Activated CD8-positive, alpha-beta T cell treated with anti-CD3 and anti-CD28 coated beads, Interleukin-2, amount 10 ng/mL, durations not matched to agents 7 days and 5 days (primary cell): ENCODE measurements around the gene NEK2. TPM values are rescaled to one million over a fixed set of nuclear protein-coding genes. Genes with fewer than 3 reads are reported as not detected.
"Not testable (repeated sequence)": the region's sequence is repeated elsewhere in the genome, so short reads cannot be mapped to it uniquely, and the experiment has no call there.

ENCODE experiments used
- ATAC-seq: fragments of 150-1000 bp; cut with Tn5 transposase; one replicate; pipeline ENCODE4 v1.10.0; 2021; ENCODE audit warnings: moderate library complexity
- CTCF ChIA-PET: fragments of 350-600 bp; sonication (Branson Sonifier 250); formaldehyde crosslinking; loops from one replicate; lab custom pipeline; 2021; ENCODE audit warnings: antibody characterized with exemption; lab: Charles Lee
- POLR2A ChIA-PET: fragments of 350-600 bp; sonication (Branson Sonifier 250); formaldehyde crosslinking; loops from one replicate; lab custom pipeline; 2021; ENCODE audit warnings: antibody characterized with exemption; lab: Charles Lee
- DNase-seq: peaks from one replicate; pipeline ENCODE4 v3.0.0-alpha.2; 2020
- H3K27ac Mint-ChIP-seq: one replicate; pipeline ENCODE4 v1.8.0; 2021; ENCODE audit warnings: mild to moderate bottlenecking, mixed read lengths
- H3K27me3 Mint-ChIP-seq: one replicate; pipeline ENCODE4 v1.8.0; 2021; ENCODE audit warnings: low read depth, mixed read lengths
- H3K36me3 Mint-ChIP-seq: one replicate; pipeline ENCODE4 v1.8.0; 2021; ENCODE audit warnings: low read depth, mixed read lengths
- H3K4me1 Mint-ChIP-seq: one replicate; pipeline ENCODE4 v1.8.0; 2021; ENCODE audit warnings: low read depth, mixed read lengths
- H3K4me3 Mint-ChIP-seq: one replicate; pipeline ENCODE4 v1.8.0; 2021; ENCODE audit warnings: mild to moderate bottlenecking, mixed read lengths
- H3K9me3 Mint-ChIP-seq: one replicate; pipeline ENCODE4 v1.8.0; 2022; ENCODE audit warnings: mixed read lengths; ENCODE audit not compliant: insufficient read depth
- total RNA-seq, 2 experiments: library from RNA; stranded (reverse); gene quantifications; one replicate each; pipeline ENCODE4 v1.2.3, GENCODE V29; 2021

The NEK2 gene
- total RNA-seq, 2 experiments from 2014 or later = 52.6 to 54.1 TPM

DNA sequence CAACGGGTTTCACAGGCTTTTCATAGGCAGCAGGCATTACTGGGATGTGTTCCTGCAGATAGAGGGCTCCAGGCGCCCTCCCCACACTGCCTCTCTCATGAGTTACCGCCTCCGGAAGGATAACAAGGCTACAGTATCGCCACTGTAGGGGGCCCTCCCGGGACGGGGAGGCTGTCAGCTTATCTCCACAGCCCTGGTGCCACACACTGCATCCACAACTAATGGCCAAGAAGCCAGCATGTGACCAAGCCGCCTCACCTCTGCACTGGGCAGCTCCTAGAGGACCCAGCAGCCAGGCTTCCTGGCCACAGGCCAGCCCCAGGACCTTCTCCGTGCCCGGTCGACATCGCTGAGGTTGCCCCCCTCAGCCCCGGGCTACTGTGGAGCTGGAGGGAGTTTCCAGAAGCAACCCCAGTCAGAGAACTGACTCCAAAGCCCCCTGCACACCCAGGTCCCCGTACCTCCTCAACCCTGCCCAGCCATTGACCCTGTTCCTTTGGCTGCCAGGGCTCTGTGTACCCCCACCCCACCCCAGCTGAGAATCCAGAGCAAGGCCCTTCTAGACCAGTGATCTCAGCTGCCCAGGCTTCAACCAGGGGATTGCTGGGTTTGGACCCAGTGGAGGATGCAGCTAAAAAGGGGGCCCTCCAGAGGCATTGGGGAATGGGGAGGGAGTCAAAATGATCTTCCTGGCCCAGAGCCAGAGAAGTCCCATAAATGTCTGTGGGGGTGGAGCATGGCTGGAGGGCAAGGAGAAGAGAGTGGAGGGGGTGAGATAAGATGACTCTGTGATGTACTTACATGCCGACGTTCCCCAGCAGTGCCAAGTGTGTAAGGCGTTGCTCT, 45.0 kb downstream of the NEK2 start:
- ATAC-seq (no peak), DNase-seq (no peak)
- ChIA-PET CTCF (no interaction called here), POLR2A (no interaction called here)
- H3K36me3 Mint-ChIP-seq = no peaks in the 10 kb centered on the region
- no peak overlapping the region for H3K4me3 Mint-ChIP-seq
- H3K4me1 Mint-ChIP-seq = peaks cover 13% of the 10 kb centered on the region
- H3K27ac Mint-ChIP-seq = no peak overlapping the region
- no peaks in the 10 kb centered on the region for H3K9me3 Mint-ChIP-seq
- peaks cover 8% of the 10 kb centered on the region for H3K27me3 Mint-ChIP-seq

- H3K27ac Mint-ChIP-seq = no peak overlapping the region
- POLR2A ChIA-PET = no interaction called here
Measured at GRCh38 chr1:211628417-211628816, 47.0 kb downstream of the NEK2 start.

GRCh38 chr1:211627259-211627658, 48.2 kb downstream of the NEK2 start:
- no peak for DNase-seq
- peaks cover 24% of the 10 kb centered on the region for H3K4me1 Mint-ChIP-seq
- no peak overlapping the region for H3K4me3 Mint-ChIP-seq
- H3K36me3 Mint-ChIP-seq = no peaks in the 10 kb centered on the region
- no peak overlapping the region for H3K27ac Mint-ChIP-seq
- no peak for ATAC-seq
- no peaks in the 10 kb centered on the region for H3K9me3 Mint-ChIP-seq
- ChIA-PET CTCF (interaction anchor here (1.6 kb wide), 1 partner anchor 113 kb away, joined by 7 read pairs; no protein-coding TSS in a partner anchor), POLR2A (no interaction called here)
- H3K27me3 Mint-ChIP-seq = peaks cover 8% of the 10 kb centered on the region

More at GRCh38 chr1:211628417-211628816, 47.0 kb downstream of the NEK2 start:
- CTCF ChIA-PET = interaction anchor here (1.6 kb wide), 1 partner anchor 114 kb away, joined by 7 read pairs; no protein-coding TSS in a partner anchor
- Mint-ChIP-seq H3K36me3 (no peaks in the 10 kb centered on the region), H3K9me3 (no peaks in the 10 kb centered on the region), H3K27me3 (peaks cover 8% of the 10 kb centered on the region), H3K4me1 (peaks cover 27% of the 10 kb centered on the region), H3K4me3 (no peak overlapping the region)
- ATAC-seq = no peak
- no peak for DNase-seq

DNA sequence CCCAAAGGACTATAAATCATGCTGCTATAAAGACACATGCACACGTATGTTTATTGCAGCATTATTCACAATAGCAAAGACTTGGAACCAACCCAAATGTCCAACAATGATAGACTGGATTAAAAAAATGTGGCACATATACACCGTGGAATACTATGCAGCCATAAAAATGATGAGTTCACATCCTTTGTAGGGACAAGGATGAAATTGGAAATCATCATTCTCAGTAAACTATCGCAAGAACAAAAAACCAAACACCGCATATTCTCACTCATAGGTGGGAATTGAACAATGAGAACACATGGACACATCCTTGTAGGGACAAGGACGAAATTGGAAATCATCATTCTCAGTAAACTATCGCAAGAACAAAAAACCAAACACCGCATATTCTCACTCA, 49.6 kb downstream of the NEK2 start:
- H3K4me1 Mint-ChIP-seq = peaks cover 24% of the 10 kb centered on the region
- H3K27me3 Mint-ChIP-seq, H3K4me3 Mint-ChIP-seq, DNase-seq, H3K36me3 Mint-ChIP-seq, H3K9me3 Mint-ChIP-seq, ATAC-seq, H3K27ac Mint-ChIP-seq, CTCF ChIA-PET, POLR2A ChIA-PET: not testable (repeated sequence)

GRCh38 chr1:211625040-211625439, 50.4 kb downstream of the NEK2 start:
- peaks cover 24% of the 10 kb centered on the region for H3K4me1 Mint-ChIP-seq
- peak overlapping the region; percentile 27 for H3K27ac Mint-ChIP-seq
- ChIA-PET POLR2A (no interaction called here), CTCF (interaction anchor here (0.6 to 2.6 kb wide), 9 partner anchors 18 to 110 kb away, joined by 3 to 10 read pairs (median 5); partner anchors contain the start of gene SLC30A1)
- H3K27me3 Mint-ChIP-seq = peaks cover 8% of the 10 kb centered on the region
- DNase-seq = peak; percentile 57
- no peaks in the 10 kb centered on the region for H3K36me3 Mint-ChIP-seq
- H3K4me3 Mint-ChIP-seq = no peak overlapping the region
- peak; percentile 74 for ATAC-seq
- no peaks in the 10 kb centered on the region for H3K9me3 Mint-ChIP-seq

DNA sequence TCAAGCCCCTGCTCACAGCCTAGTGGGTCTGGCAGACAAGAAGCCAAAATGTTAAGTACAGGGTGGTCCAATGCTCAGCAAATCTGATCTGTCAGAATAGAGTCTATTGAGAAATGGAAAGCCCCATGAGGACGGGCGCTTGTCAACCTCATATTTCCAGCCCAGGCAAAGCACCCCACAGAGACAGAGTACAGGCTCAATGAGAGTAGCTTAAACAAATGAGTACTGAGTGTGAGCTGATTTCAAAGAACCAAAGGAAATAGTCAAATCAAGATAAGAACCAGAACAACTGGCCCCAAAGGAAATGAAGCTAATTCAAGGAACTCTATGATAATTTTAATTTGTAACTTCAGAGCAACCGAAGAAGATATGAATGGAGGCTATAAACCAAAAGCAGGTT, 51.9 kb downstream of the NEK2 start:
- peaks cover 24% of the 10 kb centered on the region for H3K4me1 Mint-ChIP-seq
- DNase-seq = no peak
- H3K9me3 Mint-ChIP-seq = no peaks in the 10 kb centered on the region
- peak; percentile 70 for ATAC-seq
- ChIA-PET POLR2A (interaction anchor here (0.5 to 0.6 kb wide), 2 partner anchors 46 to 293 kb away, joined by 3 read pairs; no protein-coding TSS in a partner anchor), CTCF (interaction anchor here (0.9 to 2.6 kb wide), 3 partner anchors 14 to 45 kb away, joined by 3 to 10 read pairs (median 4); partner anchors contain the start of gene SLC30A1)
- H3K4me3 Mint-ChIP-seq = no peak overlapping the region
- H3K27ac Mint-ChIP-seq = peak overlapping the region; percentile 55
- no peaks in the 10 kb centered on the region for H3K36me3 Mint-ChIP-seq
- H3K27me3 Mint-ChIP-seq = peaks cover 5% of the 10 kb centered on the region

- H3K9me3 Mint-ChIP-seq = no peaks in the 10 kb centered on the region
- POLR2A ChIA-PET = no interaction called here
- peaks cover 24% of the 10 kb centered on the region for H3K4me1 Mint-ChIP-seq
- H3K36me3 Mint-ChIP-seq = no peaks in the 10 kb centered on the region
- no peak overlapping the region for H3K27ac Mint-ChIP-seq
- ATAC-seq = no peak
- no peak overlapping the region for H3K4me3 Mint-ChIP-seq
- DNase-seq = no peak
- CTCF ChIA-PET = no interaction called here
- no peaks in the 10 kb centered on the region for H3K27me3 Mint-ChIP-seq
Measured at GRCh38 chr1:211621447-211622198, 53.8 kb downstream of the NEK2 start.

- Mint-ChIP-seq H3K4me3 (no peak overlapping the region), H3K4me1 (peaks cover 23% of the 10 kb centered on the region), H3K27me3 (no peaks in the 10 kb centered on the region), H3K9me3 (no peaks in the 10 kb centered on the region), H3K36me3 (no peaks in the 10 kb centered on the region), H3K27ac (no peak overlapping the region)
- ChIA-PET POLR2A (interaction anchor here (0.6 kb wide), 1 partner anchor 41 kb away, joined by 3 read pairs; the partner anchor contains the start of gene SLC30A1), CTCF (no interaction called here)
- ATAC-seq = no peak
- DNase-seq = no peak
Measured at GRCh38 chr1:211620097-211620496, 55.3 kb downstream of the NEK2 start.

DNA sequence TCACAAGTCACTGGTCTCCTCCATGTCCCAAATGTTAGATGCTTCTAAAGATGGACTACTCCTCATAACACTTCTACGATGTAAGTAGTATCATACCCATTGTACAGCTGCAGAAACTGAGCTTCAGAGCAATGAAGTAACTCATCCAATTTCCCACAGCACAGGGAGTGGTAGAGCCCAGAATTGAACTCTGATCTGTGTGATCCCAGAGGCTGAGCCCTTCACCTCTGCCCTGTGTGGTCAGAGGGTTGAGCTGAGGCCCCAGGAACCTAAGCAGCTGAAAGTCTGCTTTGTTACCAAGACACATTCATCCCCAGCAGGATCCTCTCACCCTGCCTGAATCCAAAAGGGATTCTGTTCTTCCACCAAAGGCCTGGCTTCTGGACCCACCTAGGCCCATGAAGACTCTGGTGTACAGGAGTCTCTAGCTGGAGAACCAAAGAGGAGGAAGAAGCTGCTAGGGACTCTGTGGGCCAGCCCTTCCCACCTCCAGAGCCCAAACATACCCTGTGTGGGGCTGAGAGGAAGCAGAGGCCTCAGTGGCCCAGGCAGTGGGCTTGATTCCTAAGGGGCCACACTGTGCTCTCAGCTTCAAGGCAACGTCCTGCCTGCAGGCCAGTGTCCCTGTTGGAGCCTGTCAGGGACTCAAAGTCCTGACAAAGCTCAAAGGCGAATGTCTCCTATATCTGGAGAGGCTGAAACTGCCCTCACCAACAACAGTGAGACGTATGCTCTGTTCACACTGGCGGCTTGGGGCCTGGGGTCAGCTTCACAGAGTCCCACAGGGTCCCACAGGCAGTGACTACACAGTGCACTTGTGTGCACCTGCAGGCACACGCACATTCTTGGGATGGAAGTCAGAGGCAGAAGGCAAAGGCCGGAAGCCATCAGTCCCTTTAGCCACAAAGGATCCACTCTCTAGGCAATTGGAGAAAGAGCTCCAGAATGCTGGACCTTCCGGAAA, 56.1 kb downstream of the NEK2 start:
- no peak for ATAC-seq
- H3K27me3 Mint-ChIP-seq = no peaks in the 10 kb centered on the region
- H3K4me1 Mint-ChIP-seq = peaks cover 21% of the 10 kb centered on the region
- no peaks in the 10 kb centered on the region for H3K36me3 Mint-ChIP-seq
- ChIA-PET POLR2A (no interaction called here), CTCF (no interaction called here)
- no peaks in the 10 kb centered on the region for H3K9me3 Mint-ChIP-seq
- no peak overlapping the region for H3K27ac Mint-ChIP-seq
- DNase-seq = no peak
- H3K4me3 Mint-ChIP-seq = no peak overlapping the region

DNA sequence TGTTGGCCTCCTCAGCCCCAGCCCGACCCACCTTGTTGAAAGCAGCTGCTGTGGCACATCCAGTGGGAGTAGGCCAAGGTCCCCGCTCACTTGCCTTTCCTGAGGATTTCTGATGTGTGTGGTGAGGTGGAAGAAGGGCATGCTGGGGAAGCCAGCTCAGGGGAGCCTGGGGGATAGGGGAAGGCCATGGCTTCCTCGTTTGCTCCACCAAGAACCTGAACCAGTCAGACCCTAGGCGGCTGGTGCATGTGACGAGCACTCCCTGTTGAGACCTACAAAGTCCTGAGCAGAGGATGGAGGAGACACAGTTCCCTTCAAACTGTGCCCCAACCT, 58.5 kb downstream of the NEK2 start:
- H3K36me3 Mint-ChIP-seq = no peaks in the 10 kb centered on the region
- POLR2A ChIA-PET = no interaction called here
- no peaks in the 10 kb centered on the region for H3K9me3 Mint-ChIP-seq
- H3K27ac Mint-ChIP-seq = no peak overlapping the region
- peaks cover 11% of the 10 kb centered on the region for H3K4me1 Mint-ChIP-seq
- no peak overlapping the region for H3K4me3 Mint-ChIP-seq
- DNase-seq = no peak
- no peaks in the 10 kb centered on the region for H3K27me3 Mint-ChIP-seq
- no peak for ATAC-seq
- CTCF ChIA-PET = no interaction called here

GRCh38 chr1:211616231-211616964, 59.0 kb downstream of the NEK2 start:
- H3K4me1 Mint-ChIP-seq = peaks cover 11% of the 10 kb centered on the region
- POLR2A ChIA-PET = no interaction called here
- DNase-seq (no peak), ATAC-seq (no peak)
- no peaks in the 10 kb centered on the region for H3K36me3 Mint-ChIP-seq
- no peak overlapping the region for H3K4me3 Mint-ChIP-seq
- CTCF ChIA-PET = no interaction called here
- no peaks in the 10 kb centered on the region for H3K9me3 Mint-ChIP-seq
- H3K27ac Mint-ChIP-seq = no peak overlapping the region
- no peaks in the 10 kb centered on the region for H3K27me3 Mint-ChIP-seq
